H1 (cell line): ENCODE measurements around the gene DGKD. TPM values are rescaled to one million over a fixed set of nuclear protein-coding genes. Genes with fewer than 3 reads are reported as not detected.

Experiments used
- CHD1 ChIP-seq: IDR thresholded peaks from 2 replicates; pipeline ENCODE4 v1.6.1; 2012; ENCODE audit warnings: low read depth, low read length, improper control_type of control experiment
- GABPA ChIP-seq: IDR thresholded peaks from 2 replicates; pipeline ENCODE4 v1.6.1; 2011; ENCODE audit warnings: mild to moderate bottlenecking, low read length, moderate library complexity, borderline replicate concordance; ENCODE audit not compliant: insufficient read depth
- GTF2F1 ChIP-seq: IDR thresholded peaks from 2 replicates; pipeline ENCODE4 v1.6.1; 2012; ENCODE audit warnings: low read depth, low read length, improper control_type of control experiment, borderline replicate concordance
- POLR2A ChIP-seq, 2 experiments: IDR thresholded peaks; 1 replicate in 1 of 2; 2 replicates in 1 of 2; pipeline ENCODE4 v1.6.1; 2011; ENCODE audit warnings: low read depth in 2 of 2, low read length in 2 of 2, mild to moderate bottlenecking in 2 of 2; ENCODE audit errors: control extremely low read depth in 1 of 2
- POLR2AphosphoS5 ChIP-seq: IDR thresholded peaks from 2 replicates; pipeline ENCODE4 v1.6.1; 2011; ENCODE audit warnings: low read depth, low read length
- SIRT6 ChIP-seq: IDR thresholded peaks from one replicate; pipeline ENCODE4 v1.7.1; 2012; ENCODE audit warnings: low read length, inconsistent platforms
- TEAD4 ChIP-seq: IDR thresholded peaks from 2 replicates; pipeline ENCODE4 v1.6.1; 2012; ENCODE audit warnings: low read depth, low read length, inconsistent platforms, mixed read lengths
- polyA plus RNA-seq, 7 experiments: library from polyadenylated mRNA; depleted of rRNA in 3 of 7; stranded (reverse) in 5 of 7; unstranded in 2 of 7; fragments of >200 nt in 5 of 7; fragments of 200-250 nt in 2 of 7; gene quantifications; 1 replicate in 5 of 7; 2 replicates in 1 of 7; 4 replicates in 1 of 7; pipeline versions ENCODE4 v1.2.1 to v1.2.3, GENCODE V29; 2011 to 2013; ENCODE audit warnings: missing spikeins in 2 of 7, mixed read lengths in 2 of 7
- total RNA-seq: library from RNA; stranded (reverse); fragmentation: NEBNext Ultra II Directional; extraction: Animal tissue kit (Norgen Biotek cat#: 25700); gene quantifications from 2 replicates; pipeline ENCODE4 v1.2.1, GENCODE V29; 2021
- TF ChIP-seq, protein P1 (sequence below): IDR thresholded peaks from 2 replicates; pipeline ENCODE4 v1.6.1; 2011; ENCODE audit warnings: low read length, improper control_type of control experiment

The DGKD gene
- total and polyA plus RNA-seq, 2 of the 8 experiments (the other 6 are each of a cell fraction or from before 2014, with no cell fraction given) = 7.7 to 30.9 TPM

DNA sequence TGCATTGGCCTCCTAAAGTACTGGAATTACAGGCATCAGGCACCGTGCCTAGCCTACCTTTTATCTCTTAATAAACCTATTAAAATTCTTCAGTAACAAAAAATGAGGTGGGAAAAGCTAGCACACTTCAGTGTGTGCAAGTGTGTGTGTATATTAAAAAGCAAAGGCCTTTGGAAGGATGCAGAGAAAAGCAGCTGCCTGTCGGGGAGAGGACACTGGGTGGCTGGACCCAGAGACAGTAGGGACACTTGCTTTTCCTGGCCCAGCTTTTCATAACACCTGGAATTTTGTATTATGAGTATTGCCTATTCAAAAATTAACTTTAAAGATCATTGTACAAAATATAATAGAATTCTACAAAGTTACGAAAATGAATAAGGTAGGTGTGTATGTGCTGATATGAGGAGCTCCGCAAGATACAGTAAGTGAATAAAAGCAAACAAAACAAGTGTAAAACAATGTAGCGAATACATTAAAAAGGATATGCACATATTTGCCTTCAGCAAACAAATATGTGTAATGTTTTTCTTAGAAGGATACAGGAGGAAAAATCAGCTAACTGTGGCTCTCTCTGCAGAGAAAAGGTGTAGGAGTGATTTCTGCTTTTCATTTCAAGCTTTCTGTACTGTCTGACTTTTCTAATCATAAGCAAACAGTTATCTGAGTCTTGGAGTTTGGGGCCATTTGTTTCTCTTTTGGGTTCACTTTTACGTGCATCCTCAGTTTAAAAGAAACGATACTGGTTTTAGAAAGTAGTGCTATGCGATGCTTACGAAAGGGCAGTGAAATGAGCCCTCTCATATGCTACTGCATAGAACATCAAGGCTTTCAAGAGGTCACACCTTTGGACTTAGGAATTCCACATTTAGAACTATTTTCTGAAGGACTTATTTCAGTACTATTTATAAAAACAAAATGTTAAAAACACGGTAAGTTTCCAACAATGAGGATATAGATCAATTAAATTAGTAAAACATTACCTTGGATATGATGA, 141.5 kb downstream of the DGKD start (continued):
- TF ChIP-seq, protein P1, sequence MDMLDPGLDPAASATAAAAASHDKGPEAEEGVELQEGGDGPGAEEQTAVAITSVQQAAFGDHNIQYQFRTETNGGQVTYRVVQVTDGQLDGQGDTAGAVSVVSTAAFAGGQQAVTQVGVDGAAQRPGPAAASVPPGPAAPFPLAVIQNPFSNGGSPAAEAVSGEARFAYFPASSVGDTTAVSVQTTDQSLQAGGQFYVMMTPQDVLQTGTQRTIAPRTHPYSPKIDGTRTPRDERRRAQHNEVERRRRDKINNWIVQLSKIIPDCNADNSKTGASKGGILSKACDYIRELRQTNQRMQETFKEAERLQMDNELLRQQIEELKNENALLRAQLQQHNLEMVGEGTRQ = no peak
- TF ChIP-seq GTF2F1 = no peak
- TF ChIP-seq TEAD4 = no peak
- TF ChIP-seq GABPA = no peak
- no peak for TF ChIP-seq POLR2AphosphoS5
- no peak for TF ChIP-seq POLR2A (IDR thresholded peaks at IDR 0.05; ENCODE audit: control extremely low read depth in 1 of 2, low read depth in 2 of 2, low read length in 2 of 2)
- TF ChIP-seq SIRT6 = no peak
- TF ChIP-seq CHD1 = no peak
- TF ChIP-seq, all 59 proteins: peak for 0
